Fibroblast of skin of back (primary cell): ENCODE data around the gene TTYH3.
A peak's percentile ranks its signal among the peaks of the same experiment; 100 is the strongest.
"Not testable (repeated sequence)": the region's sequence is repeated elsewhere in the genome, so short reads cannot be mapped to it uniquely, and the experiment has no call there.

Experiments
- DNase-seq: peaks from one replicate; pipeline ENCODE4 v3.0.0-alpha.2; 2013

TTYH3 gene

DNA sequence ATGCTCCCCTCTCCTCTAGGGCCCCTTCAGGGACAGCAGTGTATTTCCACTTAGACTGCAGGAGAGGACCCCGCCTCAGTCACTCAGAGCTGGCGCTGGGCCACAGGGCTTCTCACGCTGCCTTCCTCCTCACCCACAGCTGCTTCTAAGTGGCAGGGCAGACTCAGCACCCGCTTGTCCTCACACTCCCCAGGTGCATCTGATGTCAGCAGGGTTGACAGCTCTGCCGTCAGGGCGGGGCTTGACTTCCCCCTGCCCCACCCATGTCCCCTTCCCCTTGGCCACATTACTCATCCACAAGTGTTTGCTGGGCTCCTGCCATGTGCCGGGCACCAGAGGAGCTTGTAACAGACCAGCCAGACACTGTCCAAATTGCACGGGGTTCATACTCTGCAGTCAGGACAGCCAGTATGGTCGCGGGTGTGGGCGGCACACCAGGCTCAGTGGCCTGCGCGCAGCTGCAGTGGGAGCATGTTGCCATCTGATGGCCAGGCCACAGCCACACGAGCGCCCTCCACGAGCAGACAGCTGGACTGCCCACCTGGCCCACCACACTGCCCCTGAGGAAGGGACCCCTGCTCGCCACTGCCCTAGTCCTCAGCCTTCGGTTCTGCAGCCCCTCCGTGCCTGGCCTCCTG is 29.3 kb upstream of the TTYH3 start:
- DNase-seq, result no peak

DNA sequence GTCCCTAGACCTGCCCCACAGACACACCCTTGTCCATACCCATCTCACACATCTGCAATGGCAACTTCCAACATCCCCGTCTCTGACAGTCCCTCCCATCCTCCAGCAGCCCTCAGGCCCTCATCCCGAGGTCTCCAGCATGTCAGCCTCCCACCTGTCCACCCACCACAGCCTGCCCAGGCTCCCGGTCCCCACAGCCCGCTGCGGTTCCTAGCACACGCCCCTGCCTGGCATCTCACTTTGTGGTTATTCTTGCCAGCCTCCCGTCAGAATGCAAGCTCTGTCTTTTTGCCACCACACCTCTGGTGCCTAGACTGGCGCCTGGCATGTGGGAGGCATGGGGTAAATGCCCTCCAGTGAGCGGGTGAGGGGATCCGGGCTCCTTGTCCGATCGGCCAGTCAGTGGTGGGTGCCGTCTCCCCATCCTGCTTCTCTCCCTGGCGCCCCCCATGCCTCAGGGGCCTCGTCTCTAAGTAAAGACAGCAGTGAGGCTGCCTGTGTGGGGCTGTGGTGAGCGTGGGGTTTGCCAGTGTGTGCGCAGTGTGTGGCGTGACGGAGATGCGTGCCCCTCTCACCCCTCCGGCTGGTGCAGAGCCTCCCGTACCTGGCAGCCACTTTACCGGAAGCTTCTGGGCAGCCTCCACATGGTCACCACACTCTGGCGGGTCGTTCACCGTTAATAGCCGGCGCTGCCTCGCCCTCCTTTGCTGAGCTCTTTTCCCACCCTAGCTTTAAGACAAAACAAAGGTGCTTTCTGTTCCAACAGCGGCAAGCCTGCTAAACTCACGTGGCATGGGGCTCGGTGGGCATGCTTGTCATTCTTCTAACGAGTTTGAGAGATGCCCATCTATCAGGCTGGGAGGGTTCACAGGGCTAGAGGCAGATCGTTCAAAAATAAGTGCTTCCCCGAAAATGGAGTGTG is 28.5 kb upstream of the TTYH3 start:
- no peak for DNase-seq

DNA sequence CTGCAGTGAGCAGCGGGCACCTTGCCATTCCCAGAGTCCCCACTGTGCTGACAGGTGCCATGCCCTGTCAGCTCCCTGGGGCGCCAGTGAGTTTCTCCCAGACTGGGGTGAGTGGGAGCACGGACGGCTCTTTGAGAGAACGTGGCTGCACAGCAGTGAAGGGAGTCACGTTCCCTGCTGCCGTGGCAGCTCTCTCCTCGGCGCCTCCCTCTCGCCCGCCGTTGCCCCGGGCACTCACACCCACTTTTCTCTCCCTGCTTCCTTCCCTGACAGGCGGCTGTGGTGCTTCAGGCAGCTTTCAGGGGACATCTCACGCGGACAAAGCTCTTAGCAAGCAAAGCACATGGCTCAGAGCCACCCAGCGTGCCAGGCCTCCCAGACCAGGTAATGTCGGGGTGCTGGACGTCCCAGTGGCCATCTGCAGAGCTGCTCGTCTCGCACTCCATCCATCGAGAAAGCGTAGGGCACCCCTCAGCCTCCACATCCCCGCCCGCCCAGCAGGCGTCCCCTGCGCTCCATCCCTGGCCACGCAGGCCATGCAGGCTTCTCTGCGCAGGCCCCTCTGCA is 27.1 kb upstream of the TTYH3 start:
- DNase-seq, result no peak

DNA sequence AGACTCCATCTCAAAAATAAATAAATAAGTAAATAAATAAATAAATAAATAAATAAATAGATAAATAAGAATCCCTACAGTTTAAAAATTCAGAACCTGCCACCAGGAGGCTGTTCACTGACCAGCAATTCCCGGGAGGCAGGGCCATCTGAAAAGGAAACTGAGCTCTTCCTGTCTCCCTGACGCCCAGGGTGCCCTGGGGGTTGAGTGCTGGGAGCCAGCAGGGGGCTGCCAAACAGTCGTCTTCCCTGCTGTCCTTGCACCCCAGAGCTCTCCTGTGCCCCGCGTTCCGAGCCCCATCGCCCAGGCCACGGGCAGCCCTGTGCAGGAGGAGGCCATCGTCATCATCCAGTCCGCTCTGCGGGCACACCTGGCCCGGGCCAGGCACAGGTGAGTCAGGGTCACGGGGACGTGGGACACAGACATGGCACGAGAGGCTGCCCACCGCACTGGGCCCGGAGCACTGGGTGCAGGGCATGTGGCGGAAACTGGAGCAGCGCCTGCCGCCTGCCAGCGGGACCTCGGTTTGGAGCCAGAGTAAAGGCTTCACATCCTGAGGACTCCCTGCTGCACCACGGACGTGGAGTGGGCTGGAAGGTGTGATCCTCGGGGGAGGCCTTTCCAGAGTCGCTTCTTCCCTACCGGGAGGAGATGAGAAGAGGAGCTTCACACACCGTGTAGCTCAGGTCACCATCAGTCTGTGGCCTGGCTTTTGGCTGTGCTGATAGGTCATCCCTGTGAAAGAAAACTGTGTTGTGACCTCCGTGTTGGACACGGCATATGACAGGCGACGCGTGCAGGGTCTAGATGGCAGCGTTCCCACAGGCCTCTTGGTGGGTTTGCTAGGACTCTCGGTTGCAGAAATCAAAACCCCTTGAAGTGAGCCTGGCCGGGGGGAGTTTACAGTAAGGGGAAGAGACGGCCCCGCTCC is 25.9 kb upstream of the TTYH3 start:
- DNase-seq, result no peak

DNA sequence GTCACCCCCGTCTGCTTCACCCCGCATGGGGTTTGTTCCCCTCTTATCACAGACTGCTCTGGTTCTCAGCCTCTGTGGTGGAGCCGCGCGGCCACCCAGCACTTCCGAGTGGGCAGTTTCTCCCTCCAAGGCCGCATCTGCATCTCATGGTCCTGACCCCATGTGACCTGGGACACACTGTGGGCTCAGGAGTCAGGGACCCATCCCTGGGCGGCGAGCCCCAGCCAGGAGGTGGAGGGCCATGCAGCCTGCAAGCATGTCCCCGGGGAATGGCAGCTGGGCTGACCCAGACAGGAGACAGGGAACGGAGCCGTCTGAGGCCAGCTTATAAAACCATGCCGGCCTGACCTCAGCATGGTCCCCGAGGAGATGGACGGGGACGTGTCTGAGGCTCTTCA is 25.2 kb upstream of the TTYH3 start:
- DNase-seq, result no peak

DNA sequence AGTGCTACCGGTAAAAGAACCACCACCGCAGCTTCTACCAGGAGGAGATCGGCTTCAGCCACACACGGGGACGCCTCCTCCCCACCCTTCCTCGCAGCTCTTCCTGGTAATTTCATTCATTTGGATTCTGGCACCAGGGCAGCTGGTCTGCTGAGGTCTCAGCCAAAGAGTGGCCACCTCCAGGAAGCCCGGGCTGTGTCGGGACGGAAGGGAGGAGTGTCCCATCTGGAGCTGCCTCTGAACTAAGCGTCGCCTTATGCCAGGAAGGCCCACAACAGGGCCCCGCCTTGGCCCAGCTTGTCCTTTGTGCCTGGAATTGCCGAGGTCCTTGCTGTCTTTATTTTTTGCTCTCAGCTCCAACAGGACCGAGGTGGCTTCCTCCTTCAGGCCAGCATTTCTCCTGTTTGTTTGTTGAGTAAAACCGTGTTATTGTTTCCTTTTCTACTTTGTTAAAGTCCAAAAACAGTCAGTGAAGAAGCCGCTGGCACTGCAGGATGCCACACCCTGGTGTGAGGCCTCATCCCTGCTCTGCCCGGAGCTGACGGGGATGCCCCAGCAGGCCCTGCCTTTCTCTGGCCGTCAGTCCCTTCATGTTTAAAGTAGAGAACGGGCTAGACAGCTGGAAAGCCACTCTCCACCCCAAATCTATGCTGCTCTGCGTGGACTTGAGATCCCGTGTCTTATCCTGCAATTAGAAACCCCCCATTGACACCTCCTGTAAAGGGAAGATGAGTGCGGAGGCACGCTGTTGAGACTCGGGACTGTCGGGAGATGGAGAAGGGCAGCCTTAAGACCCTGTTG is 24.5 kb upstream of the TTYH3 start:
- DNase-seq, result no peak

DNA sequence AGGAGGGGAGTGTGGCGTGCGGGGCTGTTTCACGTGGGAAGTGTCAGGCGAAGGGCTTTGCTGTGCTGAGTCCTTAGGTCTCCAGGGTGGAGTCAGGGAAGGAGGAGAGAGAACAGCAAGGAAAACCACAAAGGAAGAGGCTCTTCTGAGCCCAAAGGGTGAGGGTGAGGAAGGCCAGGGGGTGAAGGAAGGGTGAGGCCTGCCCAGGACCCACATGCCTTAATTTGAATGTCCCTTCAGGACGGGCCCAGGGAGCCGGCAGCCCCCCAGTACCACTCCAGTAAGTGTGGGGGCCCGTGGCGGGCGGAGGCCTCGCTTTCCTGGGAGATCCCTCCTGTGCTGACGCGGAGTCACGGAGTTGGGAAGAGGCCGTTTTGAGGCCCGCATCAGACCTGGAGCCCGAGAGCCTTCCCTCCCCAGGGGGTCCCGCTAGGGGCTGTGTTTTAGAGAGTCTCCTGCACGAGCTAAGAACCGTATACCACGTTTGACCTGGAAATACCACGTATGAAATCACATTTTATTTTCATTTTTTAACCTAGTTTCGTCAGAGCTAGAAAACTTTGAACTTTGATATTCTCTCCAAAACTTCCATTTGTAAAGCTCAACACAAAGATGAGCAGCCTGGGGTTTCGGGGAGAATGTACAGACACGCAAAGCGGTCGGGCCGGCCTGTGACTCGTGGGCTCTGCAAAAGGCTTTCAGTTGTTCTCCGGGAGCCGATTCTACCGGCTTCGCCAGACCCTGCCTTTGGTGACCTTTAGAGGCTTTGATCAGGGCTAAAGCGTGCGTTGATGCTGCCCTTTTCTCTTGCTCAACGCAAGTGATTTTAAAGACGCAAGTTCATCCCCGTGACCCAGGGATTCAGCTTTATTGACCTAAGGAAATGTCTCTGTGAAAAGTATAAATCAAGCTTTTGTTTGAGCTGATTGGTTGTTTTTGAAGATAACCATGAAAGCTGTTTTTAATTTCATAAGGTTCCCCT is 23.6 kb upstream of the TTYH3 start:
- DNase-seq, result no peak

DNA sequence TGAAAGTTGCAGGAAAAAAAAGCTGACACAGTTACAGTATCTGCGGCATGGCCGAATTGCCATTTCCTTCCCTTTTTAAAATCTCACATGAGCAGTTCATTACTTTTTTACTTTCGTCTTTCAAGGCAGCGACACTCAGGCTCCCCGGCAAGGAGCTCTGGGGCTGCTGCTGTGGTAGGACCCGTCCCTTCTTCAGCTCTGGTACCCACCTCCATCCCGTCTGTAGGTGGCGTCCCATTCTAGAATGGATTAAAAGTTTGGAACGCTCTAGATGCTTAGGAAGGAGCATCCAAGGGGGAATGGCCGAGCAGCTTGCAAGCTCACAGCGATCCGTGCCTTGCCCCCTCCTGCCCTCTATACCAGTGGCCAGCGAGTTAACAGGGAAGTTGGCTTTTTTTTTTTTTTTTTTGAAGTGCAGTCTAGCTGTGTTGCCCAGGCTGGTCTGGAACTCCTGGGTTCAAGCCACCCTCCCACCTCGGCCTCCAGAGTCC is 22.8 kb upstream of the TTYH3 start:
- peak; percentile 47 for DNase-seq

DNA sequence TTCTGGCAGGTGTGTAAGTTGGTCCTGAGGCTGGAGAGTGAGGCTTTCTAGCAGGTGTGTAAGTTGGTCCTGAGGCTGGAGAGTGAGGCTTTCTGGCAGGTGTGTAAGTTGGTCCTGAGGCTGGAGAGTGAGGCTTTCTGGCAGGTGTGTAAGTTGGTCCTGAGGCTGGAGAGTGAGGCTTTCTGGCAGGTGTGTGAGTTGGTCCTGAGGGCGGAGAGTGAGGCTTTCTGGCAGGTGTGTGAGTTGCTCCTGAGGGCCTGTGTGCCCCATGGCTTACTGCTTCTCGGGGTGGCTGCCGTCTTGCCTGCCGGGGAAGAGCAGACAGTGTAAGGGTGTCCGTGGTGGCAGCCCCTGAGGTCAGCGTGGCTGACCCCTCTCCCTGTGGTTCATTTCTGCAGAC is 22.1 kb upstream of the TTYH3 start:
- not testable (repeated sequence) for DNase-seq

DNA sequence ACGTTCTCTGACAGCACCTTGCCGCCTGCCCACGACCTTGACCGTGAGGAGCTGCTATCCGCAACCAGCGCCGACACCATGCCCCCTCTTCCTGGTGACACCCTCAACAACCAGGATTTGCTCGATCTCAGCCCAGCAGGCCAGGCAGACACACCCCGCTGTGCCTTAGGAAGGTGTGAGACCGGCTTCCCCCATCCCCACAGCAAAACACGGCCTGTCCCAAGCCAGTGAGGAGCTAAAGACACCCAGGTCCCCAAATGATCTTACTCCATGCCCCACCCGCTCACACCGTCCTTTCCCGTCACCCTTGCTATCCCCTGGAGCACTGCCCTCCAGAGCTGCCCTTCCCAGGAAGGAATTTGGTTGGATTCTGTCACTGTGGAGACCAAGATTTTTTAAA is 21.3 kb upstream of the TTYH3 start:
- no peak for DNase-seq

DNA sequence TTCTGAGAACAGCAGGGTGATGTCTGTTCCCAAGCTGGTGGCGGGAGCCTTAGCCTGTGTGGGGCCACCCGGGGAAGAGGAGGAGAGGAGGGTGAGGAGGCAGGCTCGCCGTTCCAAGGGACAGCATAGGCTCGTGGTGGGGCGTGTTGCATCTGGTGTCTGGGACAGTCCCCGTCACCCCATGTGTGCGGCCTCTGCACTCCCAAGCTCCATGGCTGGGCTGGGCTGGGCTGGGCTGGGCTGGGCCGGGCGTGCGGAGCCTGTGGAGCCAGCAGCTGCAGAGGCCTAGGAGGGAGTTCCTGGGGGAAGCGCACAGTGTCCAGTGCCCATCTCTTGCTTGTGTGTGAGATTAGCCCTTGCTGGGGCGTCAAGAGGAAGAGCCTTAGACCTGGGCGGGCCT is 20.9 kb upstream of the TTYH3 start:
- no peak for DNase-seq

DNA sequence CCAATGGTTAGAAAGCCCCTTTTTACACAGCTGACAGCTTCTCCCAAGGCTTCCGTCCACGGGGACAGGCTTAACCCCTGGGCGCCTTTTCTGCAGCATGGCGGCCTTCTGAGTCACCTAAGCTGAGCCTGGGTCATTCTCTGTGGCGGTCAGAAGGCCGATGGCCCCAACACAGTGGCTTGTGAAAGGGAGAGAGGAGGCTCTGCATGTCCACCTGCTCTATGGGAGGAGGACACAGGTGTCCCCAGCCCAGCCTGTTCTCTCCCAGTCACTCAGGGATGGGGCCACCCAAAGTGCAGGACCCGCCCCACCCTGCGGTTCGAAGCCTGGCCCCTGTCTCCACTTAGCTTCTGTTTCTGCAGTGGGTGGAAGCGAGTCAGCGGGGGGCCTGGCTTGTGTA is 20.4 kb upstream of the TTYH3 start:
- peak; percentile 23 for DNase-seq

DNA sequence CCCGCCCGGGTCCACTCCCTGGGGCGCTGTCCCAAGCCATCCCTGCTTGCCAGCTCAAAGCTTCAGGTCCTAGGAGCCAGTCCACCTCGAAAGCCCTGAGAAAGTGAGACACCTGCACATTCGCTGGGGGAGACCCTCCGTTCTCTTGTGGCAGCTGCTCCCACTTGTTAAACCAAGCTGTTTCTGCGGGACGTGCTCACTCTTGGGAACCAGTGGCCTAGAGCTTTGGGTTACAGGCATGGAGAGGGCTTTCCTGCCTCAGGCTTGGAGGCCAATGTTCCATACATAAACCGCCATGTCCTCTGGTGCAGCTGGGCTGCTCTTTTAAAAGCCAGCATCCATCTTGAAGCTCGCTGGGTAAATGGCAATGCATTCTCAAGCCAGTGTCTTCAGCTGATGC is 19.9 kb upstream of the TTYH3 start:
- no peak for DNase-seq

DNA sequence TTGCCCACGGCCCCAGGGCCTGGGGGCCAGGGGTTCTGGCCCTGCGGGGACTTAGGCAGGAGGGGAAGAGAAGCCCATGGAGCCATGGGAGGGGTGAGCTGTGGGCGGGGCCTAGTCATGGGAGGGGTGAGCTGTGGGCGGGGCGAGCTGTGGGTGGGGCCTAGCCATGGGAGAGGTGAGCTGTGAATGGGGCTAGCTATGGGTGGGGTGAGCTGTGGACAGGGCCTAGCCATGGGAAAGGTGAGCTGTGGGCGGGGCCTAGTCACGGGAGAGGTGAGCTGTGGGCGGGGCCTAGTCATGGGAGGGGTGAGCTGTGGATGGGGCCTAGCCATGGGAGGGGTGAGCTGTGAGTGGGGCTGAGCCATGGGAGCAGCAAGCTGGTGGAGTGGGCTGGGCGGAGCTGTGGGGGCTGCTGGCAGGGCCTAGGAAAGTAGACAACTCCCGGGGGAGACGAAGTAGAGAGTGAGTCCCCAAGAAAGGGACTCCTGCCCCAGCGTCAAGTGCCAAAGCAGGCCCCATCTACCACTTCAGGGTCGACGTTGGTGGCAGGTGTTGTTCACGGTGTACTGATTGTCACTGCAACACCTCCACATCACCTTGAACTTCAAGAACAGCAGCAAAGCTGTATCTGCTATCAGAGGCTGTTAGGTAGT is 19.2 kb upstream of the TTYH3 start:
- no peak for DNase-seq

DNA sequence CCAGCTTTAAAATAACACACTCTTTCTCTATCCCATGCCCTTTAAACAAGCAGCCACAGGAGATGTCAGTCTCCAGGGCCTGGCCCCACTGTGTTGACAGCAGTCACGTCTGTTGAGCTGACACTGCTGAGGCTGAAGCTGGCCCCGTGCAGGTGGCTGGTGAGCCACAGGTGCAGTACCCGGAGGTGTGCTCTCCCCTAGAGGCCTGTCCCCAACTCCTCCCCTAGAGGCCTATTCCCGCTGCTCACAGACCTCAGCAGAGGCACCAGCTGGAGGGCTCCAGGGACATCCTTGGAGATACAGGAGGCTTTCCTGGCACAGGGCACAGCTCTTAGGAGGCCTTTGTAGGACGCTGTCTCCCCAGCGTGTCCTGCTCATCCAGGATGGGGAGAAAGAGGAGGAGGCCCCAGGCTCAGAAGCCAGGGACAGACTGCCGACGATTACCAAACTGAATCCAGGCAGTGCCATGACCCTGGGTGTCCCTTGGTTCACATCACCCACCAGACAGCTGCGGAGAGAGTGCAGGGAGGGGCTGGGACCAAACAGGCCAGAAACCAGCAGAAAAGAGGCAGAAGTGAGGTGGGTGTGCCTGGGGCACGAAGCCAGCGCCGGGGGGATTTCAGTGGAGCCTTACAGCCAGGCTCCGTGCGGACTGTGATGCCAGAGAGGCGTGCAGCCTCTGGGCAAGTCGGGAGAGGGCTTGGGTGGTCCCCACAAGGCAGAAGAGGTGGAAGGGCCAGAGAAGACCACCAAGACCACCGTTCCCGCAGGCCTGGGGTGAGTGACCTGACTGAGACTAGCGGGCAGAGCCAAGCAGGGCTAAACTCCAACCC is 18.5 kb upstream of the TTYH3 start:
- DNase-seq, result no peak

DNA sequence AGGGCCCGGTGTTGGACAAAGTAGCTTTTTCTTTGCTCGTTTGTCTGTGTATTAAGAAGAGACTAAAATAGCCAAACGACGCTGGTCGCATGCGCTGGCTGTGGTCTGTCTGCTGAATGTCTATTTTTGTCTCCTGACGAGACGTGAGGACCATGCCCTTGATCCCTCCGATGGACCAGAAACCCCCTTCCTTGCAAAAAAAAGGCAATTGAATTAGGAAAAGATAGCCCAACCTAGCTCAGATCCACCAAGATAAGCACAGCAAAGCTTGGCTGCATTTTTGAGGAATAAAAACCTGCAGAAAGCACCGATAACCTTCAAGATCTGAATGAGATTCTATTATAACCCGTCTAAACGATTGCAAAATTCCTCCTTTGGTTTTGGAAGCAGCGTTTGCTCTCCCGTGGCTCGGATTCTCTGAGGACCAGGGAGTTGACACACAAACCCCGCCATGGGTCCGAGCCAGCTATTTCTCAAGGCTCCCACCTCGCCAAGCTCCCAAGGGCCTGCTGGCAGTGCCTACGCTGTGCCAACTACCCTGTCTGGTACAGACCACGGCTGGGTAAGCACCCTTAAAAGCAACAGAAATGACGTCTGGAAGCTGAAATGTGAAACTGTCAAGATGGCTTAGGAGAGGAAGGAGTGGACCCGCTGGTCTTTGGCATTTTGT is 17.7 kb upstream of the TTYH3 start:
- DNase-seq, result no peak

DNA sequence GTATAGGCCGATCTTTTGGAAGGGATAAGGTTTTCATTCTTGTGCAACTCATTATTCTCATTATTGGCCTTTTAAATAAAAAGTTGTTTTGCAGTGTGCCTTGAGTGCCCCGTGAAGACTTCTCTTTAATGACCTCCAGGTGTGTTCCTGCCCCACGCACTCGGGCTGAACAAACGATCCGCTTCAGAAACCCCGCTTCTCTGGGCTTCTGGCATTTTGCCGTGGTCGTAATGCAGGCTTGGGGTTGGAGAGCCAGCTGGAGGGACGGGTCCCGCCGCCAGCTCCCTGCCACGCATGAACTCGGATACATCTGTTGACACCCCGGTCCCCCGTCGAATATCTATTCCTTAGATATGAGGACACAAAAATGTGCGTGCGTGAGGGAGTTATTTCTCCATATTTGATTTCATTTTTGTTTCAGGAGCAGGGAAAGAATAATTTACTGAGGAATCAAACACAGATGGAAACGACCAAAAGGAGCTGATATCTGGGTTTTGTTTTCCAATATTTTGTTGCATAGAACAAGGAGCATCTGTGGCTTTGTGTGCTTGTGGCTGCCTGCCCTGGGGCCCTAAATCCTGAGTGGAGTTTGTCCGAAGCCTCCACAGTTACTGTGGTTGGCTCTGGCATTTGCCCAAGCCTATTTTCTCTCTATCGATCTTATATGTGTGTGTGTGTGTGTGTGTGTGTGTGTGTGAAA is 17.0 kb upstream of the TTYH3 start:
- DNase-seq, result no peak
